HL-60/S4 (cell line): ENCODE data around the gene UPK3B.
"Not testable (repeated sequence)": the region's sequence is repeated elsewhere in the genome, so short reads cannot be mapped to it uniquely, and the experiment has no call there.

Experiments
- in situ Hi-C: fragments of 300-500 bp; cut with MboI; formaldehyde crosslinking; loops from 2 replicates; pipeline ENCODE4 v1.14.3; 2022; ENCODE audit warnings: low sequenced_read_pairs

The UPK3B gene

GRCh38 chr7:76487969-76488368, 22.4 kb upstream of the UPK3B start:
- in situ Hi-C loops: not testable (repeated sequence)

- in situ Hi-C loops: not testable (repeated sequence)
These were observed 18.2 kb upstream of the UPK3B start for GRCh38 chr7:76492139-76492538.

- in situ Hi-C loops: not testable (repeated sequence)
These were observed 14.6 kb upstream of the UPK3B start for GRCh38 chr7:76495717-76496116.

- in situ Hi-C loops: not testable (repeated sequence)
These were observed 12.3 kb upstream of the UPK3B start for GRCh38 chr7:76497918-76498582.

GRCh38 chr7:76498583-76499200, 11.7 kb upstream of the UPK3B start:
- in situ Hi-C loops: not testable (repeated sequence)

DNA sequence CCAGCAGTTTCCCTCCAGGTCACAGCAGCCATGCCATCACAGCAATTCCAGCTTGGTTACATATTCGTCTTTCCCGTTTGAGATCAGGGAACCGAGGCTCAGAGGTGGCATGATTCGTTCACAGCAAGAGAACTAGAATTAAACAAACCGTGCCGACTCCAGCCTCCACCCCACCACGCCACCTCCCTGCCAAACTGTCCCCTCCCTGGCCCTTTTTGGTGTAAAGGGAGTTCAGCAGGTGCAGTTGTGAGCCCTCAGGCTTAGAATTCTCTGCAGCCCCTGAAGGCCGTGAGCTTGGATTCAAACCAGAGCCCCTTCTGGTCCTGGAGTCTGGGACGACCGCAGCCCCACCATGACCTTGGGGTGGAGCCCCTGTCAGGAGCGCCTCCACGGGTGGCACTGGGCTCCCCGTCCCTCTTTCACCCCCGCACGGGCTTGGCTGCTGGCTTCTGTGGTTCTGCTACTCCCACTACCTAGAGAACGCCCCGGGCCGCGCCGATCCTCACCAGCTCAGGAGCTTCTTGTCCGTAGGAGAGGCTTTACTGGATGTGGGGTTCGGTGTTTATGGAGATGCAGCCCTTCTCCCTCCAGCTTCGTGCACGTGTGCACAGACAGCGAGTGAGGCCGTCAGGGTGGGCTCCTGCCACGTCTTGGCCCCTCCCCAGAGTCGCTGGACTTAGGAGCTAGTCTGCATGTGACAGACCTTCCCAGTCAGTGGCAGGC, 11.0 kb upstream of the UPK3B start:
- in situ Hi-C loops: not testable (repeated sequence)

GRCh38 chr7:76499924-76500241, 10.5 kb upstream of the UPK3B start:
- in situ Hi-C loops: not testable (repeated sequence)

- in situ Hi-C loops: not testable (repeated sequence)
These were observed 8.1 kb upstream of the UPK3B start for GRCh38 chr7:76502224-76502623.

- in situ Hi-C loops: not testable (repeated sequence)
These were observed 7.5 kb upstream of the UPK3B start for GRCh38 chr7:76502836-76503235.

- in situ Hi-C loops: not testable (repeated sequence)
These were observed 7.1 kb upstream of the UPK3B start for GRCh38 chr7:76503244-76503643.

DNA sequence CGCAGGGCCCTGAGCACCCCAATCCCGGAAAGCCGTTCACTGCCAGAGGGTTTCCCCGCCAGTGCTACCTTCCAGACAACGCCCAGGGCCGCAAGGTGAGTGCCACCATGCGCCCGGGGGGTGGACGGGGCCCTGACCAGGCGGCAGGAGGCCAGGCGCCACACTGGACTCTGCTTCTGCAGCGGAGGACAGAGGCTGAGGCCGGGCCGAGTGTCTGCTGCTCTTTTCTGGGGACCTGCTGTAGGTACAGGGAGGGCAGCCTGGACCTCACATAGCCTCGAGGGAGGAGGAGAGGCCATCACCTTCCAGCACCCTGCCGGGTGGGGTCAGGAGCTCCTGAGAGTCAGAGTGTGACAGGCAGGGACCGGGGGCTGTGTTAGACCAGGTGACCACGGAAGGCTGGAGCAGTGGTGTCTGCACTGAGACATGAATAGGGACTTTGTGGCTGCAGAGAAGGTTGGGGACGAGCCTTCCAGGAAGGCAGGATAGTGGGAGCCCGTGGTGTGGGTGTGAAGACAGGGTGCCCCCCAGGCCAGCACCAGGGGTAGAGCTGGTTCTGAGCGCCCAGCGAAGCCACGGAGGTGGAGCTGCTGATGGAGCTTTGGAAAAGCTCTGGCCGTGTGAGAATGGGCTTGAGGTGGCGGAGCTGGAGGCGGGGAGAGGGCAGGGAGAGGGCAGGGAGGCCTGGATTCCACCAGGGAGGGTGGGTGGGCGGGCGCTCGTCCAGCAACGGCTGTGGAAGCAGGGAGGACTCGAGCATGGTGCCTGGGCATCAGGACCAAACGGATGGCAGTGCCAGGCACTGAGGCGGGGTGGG, 5.8 kb upstream of the UPK3B start:
- in situ Hi-C loops: not testable (repeated sequence)

DNA sequence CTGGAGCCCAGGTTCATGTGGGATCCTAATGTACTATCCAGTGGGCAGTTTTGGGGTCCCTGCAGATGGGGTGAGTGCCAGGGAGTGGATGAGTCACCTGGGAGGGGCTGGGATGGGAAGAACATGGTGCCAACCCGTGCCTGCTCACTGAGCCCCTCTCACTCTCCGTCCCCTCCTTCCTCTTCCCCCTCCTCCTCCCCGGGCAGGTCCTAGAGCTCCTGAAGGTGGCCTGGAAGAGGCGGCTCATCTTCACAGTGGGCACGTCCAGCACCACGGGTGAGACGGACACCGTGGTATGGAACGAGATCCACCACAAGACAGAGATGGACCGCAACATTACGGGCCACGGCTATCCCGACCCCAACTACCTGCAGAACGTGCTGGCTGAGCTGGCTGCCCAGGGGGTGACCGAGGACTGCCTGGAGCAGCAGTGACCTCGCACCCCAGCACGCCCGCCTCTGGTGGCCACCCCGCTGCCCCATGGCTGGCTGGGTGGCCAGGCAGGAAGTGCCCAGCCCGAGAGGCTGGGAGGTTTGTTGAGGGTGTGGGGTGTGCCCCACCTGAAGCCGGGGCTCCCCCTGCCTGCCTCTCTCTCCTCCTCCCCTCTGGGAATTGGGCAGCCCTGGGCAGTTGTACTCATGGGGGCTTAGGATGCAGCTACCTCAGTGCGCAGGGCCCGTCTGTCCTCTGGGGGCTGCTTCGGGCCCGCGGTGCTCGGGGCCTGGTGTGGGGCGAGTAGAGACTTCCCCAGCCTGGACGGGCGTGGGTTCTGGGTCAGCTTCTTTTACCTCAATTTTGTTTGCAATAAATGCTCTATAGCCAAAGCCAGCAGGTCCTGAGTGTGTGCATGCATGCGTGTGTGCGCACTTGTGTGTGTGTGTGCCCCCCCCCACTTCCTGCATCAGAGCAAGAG, 4.9 kb upstream of the UPK3B start:
- in situ Hi-C loops: no loop called here

DNA sequence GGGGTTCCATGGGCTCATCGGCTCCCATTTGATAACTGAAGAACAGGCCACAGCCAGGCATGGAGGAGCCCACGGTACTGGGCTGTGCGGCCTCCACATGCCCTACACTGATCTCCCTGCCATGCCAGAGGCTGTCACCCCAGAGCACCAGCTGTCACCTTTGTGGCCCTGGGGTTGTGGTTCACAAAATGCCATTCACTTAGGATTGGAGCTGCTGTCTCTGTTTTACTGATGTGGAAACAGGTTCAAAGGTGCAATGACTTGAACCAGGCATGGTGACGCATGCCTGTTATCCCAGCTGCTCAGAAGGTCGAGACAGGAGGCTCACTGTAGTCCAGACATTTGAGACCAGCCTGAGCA, 4.3 kb upstream of the UPK3B start:
- in situ Hi-C loops: no loop called here

DNA sequence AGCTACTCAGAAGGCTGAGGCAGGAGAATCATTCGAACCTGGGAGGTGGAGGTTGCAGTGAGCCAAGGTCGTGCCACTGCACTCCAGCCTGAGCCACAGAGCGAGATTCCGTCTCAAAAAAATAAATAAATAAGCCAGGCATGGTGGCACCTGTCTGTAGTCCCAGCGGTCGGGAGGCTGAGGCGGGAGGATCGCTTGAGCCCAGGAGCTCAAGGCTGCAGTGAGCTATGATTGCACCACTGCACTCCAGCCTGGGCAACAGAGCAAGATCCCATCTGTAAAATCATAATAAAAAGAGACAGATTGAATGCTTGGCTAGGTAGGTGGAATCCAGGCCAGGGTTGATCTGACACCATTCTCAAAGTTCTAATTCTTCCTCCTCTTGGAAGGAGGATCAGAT, 3.7 kb upstream of the UPK3B start:
- in situ Hi-C loops: not testable (repeated sequence)

DNA sequence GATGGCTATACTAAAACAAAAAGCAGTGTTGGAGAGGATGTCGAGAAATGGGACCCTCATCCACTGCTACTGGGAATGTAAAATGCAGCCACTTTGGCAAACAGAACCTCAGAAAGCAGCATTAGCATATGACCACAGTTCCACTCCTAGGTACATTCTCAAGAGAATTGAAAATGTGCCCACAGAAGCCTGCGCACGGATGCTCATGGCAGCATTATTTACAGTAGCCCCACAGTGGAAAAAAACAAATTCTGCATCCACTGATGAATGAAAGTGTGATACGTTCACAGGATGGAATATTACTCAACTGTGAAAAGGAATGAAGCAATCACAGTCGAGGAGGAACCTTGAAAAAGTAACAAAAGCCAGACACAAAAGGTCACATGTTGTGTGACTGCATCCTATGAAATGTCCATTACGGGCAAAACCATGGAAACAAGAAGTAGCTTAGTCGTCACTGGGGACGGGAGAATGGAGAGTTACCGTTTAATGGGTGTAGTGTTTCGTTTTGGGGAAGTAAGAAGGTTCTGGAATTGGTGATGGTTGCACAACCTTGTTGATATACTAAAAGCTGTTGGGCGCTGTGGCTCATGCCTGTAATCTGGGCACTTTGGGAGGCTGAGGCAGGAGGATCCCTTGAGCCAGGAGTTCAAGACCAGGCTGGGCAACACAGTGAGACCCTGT, 2.5 kb upstream of the UPK3B start:
- in situ Hi-C loops: no loop called here

DNA sequence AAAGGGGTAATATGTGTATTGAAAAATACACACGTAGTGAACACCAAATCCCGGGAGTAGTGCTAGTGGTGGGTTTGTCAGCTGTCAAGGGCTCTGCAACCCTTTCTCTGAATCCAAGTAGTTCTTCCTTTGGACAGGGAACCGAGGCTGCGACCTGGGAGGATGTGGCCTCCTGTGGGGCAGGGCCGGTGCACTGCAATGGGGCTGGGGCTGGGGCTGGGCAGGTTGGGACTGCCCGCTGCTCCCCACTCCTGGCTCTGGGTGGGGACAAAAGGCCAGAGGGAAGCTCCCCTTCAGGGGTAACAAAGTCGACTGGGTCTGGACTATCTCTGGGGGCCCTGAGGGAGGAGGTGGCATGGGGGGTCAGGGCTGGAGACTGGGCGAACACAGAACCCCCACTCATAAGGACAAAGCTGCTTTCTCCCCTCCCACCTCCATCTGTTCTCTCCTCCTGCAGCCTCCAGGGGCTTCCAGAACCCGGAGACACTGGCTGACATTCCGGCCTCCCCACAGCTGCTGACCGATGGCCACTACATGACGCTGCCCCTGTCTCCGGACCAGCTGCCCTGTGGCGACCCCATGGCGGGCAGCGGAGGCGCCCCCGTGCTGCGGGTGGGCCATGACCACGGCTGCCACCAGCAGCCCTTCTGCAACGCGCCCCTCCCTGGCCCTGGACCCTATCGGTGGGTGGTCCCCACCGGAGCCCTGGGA, 1.0 kb downstream of the UPK3B start:
- in situ Hi-C loops: not testable (repeated sequence)

DNA sequence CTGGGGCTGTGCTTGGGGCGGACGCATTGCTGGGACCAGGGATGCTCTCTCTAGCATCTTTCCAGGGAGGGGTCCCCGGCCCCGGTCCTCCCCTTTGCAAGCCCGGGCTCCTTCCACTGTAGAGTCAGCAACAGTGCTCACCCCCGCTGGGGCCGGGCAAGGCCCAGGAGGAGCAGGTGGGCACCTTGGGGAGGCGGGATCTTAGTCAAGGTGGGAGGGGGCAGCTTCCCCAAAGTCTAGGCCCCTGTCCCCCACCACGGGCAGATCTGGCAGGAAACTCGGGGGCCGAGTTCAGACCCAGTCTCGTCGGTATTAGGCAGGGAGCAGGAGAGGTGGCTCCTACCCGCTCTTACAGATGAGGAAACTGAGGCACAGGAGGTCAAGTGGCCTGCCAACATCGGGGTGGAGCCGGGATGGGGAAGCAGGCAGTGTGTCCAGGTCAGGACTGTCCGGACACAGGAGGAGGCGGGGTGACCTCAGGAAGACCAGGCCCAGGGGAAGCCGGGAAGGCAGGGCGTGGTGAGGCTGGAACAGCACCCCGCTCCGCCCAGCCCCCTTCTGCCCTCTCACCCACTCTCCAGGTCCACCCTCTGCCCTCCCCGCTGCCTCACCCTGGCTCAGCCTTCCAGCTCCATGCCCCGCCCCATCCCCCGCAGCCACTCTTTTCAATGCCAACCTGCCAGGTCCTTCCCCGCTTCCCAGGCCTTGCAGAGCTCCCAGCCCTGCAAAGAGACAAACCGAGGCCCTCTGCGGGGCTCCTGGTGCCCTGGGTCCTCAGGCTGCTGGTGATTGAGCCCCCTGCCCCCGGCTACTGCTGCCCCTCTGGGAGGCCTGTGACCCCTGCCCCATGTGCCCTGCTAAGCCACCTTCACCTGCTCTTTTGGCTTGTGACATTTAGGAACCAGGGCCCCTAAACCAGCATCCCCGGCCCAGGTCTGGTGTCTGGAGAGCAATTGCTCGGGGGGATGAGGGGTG, 1.8 kb downstream of the UPK3B start:
- in situ Hi-C loops: not testable (repeated sequence)
